Mesenteric fat pad (tissue), 1 donor: Measurements from ENCODE around the gene ABCC11. TPM values are rescaled to one million over a fixed set of nuclear protein-coding genes. Genes with fewer than 3 reads are reported as not detected.

Experiments used
- DNase-seq: peaks from one replicate; pipeline ENCODE4 v3.0.0-alpha.2; 2020; ENCODE audit warnings: low spot score
- long read RNA-seq: library from polyadenylated mRNA; unstranded; transcript quantifications from one replicate; pipeline ENCODE4 v2.0.0, GENCODE V29; 2020
- total RNA-seq: library from RNA; stranded (reverse); fragmentation: NEBNext Ultra II Directional; extraction: Animal tissue kit (Norgen Biotek cat#: 25700); gene quantifications from one replicate; pipeline ENCODE4 v1.2.1, GENCODE V29; 2021
- donor health status: DM: yes; HTN: yes; CAD: no.

ABCC11 gene
- 0.22 TPM for total RNA-seq
- long read RNA-seq: 0 reads

DNA sequence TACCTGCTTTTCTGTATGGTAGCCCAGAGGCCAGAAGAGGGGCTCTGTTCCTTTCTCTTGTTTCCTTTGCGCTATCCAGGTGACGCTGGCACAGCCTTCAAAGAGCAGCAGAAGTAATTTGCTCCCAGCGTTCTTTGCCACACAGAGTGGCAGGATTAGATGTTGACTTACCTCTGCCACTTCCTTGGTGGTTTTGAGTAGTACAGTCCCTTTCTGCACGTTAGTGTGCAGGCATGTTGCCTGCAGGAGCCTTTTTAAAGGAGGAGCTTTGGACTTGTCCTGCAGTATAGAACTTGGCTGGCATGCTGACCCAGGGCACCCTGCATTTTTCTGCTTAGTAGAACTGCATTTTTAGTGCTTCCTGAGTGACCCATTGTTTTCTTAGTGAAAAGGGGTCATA, at the start of gene ABCC11:
Gene ABCC11, minus strand, starts transcription at position 229 of the 400 bp plus-strand sequence. CDS start 15,618 bp downstream, outside the sequence.
- DNase-seq: no peak

GRCh38 chr16:48295488-48296281, 48.3 kb upstream of the ABCC11 start:
- no peak for DNase-seq

DNA sequence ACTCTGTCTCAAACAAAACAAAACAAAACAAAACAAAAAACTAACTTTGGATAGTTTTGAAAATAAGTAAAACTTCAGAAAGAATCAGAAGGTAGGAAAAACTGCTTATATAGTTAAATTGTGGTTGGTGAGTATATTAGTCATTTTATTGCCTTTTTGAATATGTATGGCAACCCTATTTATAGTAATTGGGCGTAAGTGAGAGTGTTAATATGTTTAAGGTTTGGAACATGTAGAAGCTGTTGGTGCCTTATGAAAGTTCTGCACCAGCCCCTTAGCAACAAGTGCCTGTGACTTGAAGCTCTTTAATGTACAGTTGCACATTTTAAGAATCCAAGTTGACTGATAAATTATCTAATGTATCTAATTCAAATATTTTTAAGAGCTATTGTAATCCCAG, 47.4 kb upstream of the ABCC11 start:
- DNase-seq: no peak

- no peak for DNase-seq
Observed at GRCh38 chr16:48292452-48292851, 45.1 kb upstream of the ABCC11 start.

- no peak for DNase-seq
Observed at GRCh38 chr16:48291754-48292153, 44.4 kb upstream of the ABCC11 start.

DNA sequence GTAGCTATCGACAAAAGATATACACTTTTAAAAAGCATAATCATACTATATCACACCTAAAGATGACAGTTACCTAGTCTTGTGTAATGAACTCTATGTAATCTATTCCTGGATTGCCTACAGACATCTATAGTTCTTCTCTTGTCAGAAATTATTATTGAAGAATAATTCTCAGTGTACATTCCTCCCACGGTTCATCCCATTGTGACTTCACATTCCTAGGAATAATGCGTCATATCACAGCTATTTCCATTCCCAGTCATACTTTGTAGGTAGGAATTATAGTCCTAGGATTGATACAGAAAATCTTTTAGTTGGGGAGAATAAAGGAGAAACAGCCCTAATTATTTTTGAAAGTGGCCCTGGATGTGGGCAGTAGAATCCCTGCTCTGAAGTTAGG, 44.0 kb upstream of the ABCC11 start:
- no peak for DNase-seq

GRCh38 chr16:48287239-48287638, 39.9 kb upstream of the ABCC11 start:
- no peak for DNase-seq

GRCh38 chr16:48284772-48285409, 37.6 kb upstream of the ABCC11 start:
- DNase-seq: no peak

- DNase-seq: no peak
Observed at GRCh38 chr16:48282636-48283263, 35.4 kb upstream of the ABCC11 start.

DNA sequence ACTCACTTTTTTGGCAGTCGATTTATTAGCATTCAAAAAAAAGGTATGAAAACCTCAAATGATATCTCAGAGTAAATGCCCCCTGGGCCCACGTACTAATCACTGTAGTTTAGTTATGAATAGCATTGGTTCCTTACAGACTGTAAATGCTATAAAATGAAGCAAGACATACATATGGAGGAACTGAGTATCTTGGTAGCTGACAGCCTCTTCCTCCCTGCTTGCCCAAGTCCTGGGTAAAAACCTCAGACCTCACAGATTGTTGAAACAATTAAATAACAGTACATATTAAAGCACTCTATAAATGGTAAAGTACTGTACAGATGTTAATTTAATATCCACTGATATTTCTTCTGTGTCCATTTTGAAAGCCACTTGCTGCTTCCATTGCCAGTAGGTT, 33.2 kb upstream of the ABCC11 start:
- DNase-seq: no peak

GRCh38 chr16:48279199-48279598, 31.9 kb upstream of the ABCC11 start:
- no peak for DNase-seq

DNA sequence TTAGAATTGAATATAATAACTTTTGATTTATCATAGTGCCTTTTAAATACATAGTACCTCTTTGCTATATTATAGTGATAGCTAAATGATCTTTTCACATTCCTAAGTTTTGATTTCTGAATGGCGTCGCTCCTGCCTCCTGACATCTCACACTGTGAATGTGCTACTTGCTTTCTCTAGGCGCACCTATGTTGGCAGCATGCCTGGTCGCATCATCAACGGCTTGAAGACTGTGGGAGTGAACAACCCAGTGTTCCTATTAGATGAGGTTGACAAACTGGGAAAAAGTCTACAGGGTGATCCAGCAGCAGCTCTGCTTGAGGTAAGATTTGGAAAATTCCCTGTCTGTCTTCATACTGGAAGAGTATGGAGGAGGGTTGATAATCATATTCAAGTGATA, 29.8 kb upstream of the ABCC11 start:
- no peak for DNase-seq

DNA sequence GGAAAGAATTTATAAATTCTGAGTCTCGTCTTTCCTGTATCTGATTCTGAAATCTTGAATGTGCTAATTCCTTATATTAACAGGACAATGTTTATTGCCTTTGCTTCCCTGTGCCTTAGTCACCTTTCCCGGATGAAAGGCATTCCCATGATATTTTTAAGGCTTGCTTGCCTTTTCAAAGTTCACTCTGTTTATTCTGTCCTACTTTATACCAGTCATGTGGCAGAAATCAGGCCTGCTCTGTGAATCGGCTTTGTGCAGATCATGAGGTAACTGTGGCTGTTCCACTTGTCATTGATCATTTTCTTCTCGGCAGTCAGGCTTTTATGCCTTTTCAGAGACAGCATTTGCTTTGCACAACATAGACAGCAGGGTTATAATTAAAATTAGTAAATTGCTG, 28.8 kb upstream of the ABCC11 start:
- no peak for DNase-seq

DNA sequence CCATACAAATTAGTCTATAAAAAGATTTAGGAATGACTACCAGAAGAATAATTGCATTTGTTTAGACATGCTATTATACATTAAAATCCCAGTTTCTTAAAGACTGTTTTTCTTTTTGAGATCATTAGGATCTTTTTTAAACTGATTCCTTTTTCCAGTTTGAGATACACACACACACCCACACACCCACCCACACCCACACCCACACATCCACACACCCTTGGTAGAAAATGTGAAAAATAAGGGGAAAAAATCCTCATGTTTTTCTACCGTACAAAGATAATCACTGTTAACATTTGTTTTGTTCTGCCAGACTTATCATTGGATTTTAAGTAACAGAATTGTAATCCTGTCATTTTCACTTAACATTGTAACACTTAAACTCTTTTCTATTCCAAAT, 27.1 kb upstream of the ABCC11 start:
- DNase-seq: no peak

DNA sequence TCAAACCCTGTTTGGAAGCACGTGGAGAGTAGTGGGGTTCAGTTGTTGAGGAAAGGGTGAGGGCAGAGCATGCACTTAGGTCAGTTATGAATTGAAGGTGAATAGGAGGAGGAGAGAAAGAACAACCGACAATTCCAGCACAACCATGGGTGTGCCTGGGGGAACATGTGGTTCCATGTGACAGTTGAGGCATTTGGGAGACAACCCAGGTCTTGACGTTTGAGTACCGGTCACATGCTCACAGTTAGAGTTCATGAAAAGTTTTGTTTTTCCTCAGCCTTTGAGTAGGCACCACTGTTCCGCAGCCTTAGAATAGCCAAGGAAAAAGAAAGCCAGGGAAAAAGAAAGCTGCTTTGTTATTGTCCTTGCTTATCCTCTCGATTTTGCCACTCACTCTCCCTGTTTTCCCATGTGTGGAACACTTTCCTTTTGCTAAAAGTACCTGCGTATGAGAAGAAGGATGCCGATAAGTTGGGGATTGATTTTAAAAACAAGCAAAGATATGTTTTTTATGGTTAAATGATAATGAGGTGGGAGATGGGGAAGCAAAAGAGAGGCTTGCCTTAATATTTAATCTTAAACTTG, 25.6 kb upstream of the ABCC11 start:
- DNase-seq: no peak

DNA sequence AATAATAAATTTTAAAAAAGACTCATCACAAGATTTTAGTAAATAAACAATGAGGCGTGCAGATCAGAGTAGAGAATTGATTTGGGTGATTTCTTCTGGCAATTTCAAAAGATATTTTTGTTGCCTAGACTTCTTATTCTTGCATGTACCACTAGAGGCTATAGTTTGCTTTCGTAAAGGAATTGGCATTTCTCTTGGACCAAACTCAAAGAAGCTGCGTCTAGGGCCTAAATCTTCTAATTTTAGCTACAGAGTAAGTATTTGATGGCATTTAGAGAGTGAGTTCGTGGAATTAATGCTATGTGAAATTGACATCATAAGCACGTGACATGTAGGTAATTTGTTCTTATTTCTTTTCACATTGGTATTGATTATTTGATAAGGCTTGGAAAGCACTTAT, 24.4 kb upstream of the ABCC11 start:
- no peak for DNase-seq

GRCh38 chr16:48269011-48269410, 21.7 kb upstream of the ABCC11 start:
- no peak for DNase-seq

DNA sequence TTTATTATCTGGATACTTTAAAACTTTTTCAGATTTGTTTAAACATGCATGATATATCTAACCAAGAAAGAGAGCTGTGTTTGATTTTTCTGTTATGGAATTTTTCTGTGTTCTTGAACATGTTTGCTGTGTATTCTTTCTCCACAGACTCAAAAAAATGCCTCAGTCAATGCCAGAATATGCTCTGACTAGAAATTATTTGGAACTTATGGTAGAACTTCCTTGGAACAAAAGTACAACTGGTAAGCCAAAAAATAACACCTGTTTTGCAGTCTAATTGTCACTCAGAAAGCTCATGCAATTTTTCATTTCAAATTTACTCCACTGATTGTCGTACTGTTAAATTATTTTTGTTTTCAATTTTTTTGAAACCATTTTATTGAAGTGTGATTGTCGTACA, 15.3 kb upstream of the ABCC11 start:
- DNase-seq: no peak

DNA sequence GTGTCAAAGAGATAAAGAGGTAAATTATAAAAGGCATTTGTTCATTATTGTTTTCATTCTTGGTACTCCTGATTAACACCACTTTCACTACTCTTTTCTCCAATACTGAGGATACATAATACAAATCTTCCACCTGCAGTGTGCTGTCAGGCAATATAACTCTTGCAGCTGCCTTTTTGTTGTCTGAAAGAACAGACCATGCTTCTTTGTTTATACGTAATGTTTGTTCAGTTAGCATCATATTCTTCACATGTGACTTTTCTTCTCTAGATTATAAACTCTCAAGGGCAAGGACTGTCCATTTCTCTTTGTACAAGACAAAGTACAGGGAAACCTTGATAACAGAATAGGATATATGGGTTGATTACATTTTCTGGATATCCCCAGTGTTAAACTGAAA, 14.2 kb upstream of the ABCC11 start:
- DNase-seq: no peak

DNA sequence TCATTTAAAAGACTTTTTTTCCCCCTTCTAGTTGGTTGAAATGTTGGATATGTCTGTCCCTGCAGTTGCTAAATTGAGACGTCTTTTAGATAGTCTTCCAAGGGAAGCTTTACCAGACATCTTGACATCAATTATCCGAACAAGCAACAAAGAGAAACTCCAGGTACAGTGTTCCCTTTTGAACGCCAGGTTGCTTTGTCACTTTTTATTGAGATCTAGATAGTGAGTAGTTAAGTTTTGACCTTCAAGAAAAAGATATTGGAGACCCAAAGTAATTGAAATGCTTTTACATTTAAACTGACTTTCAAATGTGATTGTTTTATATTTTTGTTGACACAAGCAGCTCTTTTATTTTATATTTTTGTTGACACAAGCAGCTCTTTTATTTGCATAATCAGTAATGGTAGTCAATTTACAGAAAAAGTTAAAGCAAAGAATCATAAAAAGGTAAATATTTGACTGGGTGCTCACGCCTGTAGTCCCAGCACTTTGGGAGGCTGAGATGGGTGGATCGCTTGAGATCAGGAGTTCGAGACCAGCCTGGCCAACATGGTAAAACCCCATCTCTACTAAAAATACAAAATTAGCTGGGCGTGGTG, 9.3 kb upstream of the ABCC11 start:
- no peak for DNase-seq

DNA sequence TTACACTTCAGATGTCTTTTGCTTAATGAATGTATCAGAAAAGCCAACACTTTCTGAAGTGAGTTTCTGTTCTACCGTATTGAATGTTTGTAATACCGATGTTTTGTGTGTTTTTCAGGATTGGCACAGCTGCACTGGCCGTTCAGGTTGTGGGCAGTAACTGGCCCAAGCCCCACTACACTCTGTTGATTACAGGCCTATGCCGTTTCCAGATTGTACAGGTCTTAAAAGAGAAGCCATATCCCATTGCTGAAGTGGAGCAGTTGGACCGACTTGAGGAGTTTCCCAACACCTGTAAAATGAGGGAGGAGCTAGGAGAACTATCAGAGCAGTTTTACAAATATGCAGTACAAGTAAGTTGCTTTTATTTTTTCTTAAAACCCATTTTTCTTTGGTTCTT, 4.7 kb upstream of the ABCC11 start:
- no peak for DNase-seq
